SIG-M5 (cell line): ENCODE data around the gene RTN4R.

Experiments
- DNase-seq: peaks from one replicate; lab custom pipeline; 2025; lab: John Stamatoyannopoulos, UW

Gene RTN4R

GRCh38 chr22:20228939-20229272, 39.2 kb downstream of the RTN4R start:
- no peak for DNase-seq

GRCh38 chr22:20228055-20228938, 39.8 kb downstream of the RTN4R start:
- DNase-seq: no peak

- no peak for DNase-seq
Observed at GRCh38 chr22:20227363-20227762, 40.8 kb downstream of the RTN4R start.

GRCh38 chr22:20226760-20227350, 41.3 kb downstream of the RTN4R start:
- DNase-seq: no peak

GRCh38 chr22:20226077-20226716, 41.9 kb downstream of the RTN4R start:
- no peak for DNase-seq

- DNase-seq: no peak
Observed at GRCh38 chr22:20225693-20225966, 42.5 kb downstream of the RTN4R start.

- DNase-seq: no peak
Observed at GRCh38 chr22:20224917-20225692, 43.0 kb downstream of the RTN4R start.

- DNase-seq: no peak
Observed at GRCh38 chr22:20224256-20224626, 43.9 kb downstream of the RTN4R start.

- no peak for DNase-seq
Observed at GRCh38 chr22:20223421-20224255, 44.5 kb downstream of the RTN4R start.

- DNase-seq: no peak
Observed at GRCh38 chr22:20222764-20223420, 45.2 kb downstream of the RTN4R start.

- no peak for DNase-seq
Observed at GRCh38 chr22:20221421-20222340, 46.4 kb downstream of the RTN4R start.

GRCh38 chr22:20220629-20221026, 47.5 kb downstream of the RTN4R start:
- DNase-seq: no peak

GRCh38 chr22:20219667-20220628, 48.2 kb downstream of the RTN4R start:
- no peak for DNase-seq

GRCh38 chr22:20218987-20219386, 49.1 kb downstream of the RTN4R start:
- no peak for DNase-seq

- DNase-seq: no peak
Observed at GRCh38 chr22:20218326-20218872, 49.7 kb downstream of the RTN4R start.

GRCh38 chr22:20217563-20217962, 50.6 kb downstream of the RTN4R start:
- no peak for DNase-seq

- DNase-seq: no peak
Observed at GRCh38 chr22:20216863-20217499, 51.1 kb downstream of the RTN4R start.

- no peak for DNase-seq
Observed at GRCh38 chr22:20215742-20216141, 52.4 kb downstream of the RTN4R start.
